Measurements from ENCODE around the gene TMEM167B. TPM values are rescaled to one million over a fixed set of nuclear protein-coding genes. Genes with fewer than 3 reads are reported as not detected.
A peak's percentile ranks its signal among the peaks of the same experiment; 100 is the strongest.

Gene TMEM167B
- total RNA-seq = 10 to 100 TPM; 13.2 to 43.6 (median 30.5) TPM

DNA sequence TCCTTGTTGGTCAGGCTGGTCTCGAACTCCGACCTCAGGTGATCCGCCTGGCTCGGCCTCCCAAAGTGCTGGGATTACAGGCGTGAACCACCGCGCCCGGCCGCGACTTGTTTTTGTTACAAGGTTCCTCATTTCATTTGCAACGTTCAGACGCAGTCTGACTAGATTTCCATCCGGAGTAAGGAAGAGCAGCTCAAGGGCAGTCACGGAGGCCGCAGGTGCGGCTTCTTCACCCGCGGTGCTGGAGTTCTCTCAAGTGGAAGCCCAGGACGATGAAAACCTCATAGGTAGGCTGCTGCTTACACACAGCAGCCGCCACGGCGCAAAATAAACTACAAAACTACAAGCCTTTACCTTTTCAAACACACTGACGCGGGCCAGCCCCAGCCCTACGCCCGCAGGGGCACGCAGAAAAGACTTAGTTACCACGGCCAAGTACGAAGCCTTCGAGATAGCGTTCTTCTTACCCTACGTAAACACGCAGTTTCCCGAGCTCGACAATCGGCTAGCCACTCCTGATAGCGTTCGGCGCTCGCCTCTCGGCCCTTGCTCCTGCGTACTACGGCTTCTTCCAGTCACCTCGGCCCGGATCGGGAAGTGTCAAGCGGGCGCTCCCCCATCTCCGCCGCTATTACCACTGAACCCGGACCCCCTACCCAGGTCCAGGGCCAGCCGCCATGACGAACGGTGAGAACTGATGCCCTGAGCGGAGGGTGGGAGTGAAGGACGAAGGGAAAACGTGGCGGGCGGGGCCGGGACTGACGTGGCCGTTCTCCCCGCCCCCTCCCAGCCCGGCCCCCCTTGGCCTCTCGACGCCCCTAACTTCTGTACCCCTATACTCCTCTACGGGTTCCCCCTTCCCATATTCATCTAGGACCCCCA is at the start of gene TMEM167B:
TSS of gene TMEM167B (plus strand) at position 569 of the 882 bp plus-strand sequence. CDS start at position 678, 109 bp downstream.
- Histone ChIP-seq H3K36me3 (peaks cover 2 to 23% (median 11%) of the 10 kb centered on the region in 4 donors), H3K4me3 (peak within 1 kb of the TSS; percentile 68 to 76 (median 74)), H3K27me3 (no peaks in the 10 kb centered on the region), H3K27ac (peak within 1 kb of the TSS; percentile 97 to 99 (median 98)), H3K9me3 (no peaks in the 10 kb centered on the region), H3K4me1 (peaks cover 15 to 50% (median 25%) of the 10 kb centered on the region in 4 donors)
- 5 to 11% methylated on average over 32 to 67 of the region's 67 CpGs for WGBS, 2 donors
- ATAC-seq (ENCODE audit: low FRiP score in 2 of 2) (peak; percentile 98), DNase-seq (peak; percentile 92 to 96)
- TF ChIP-seq, protein P1, sequence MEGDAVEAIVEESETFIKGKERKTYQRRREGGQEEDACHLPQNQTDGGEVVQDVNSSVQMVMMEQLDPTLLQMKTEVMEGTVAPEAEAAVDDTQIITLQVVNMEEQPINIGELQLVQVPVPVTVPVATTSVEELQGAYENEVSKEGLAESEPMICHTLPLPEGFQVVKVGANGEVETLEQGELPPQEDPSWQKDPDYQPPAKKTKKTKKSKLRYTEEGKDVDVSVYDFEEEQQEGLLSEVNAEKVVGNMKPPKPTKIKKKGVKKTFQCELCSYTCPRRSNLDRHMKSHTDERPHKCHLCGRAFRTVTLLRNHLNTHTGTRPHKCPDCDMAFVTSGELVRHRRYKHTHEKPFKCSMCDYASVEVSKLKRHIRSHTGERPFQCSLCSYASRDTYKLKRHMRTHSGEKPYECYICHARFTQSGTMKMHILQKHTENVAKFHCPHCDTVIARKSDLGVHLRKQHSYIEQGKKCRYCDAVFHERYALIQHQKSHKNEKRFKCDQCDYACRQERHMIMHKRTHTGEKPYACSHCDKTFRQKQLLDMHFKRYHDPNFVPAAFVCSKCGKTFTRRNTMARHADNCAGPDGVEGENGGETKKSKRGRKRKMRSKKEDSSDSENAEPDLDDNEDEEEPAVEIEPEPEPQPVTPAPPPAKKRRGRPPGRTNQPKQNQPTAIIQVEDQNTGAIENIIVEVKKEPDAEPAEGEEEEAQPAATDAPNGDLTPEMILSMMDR (IDR thresholded peaks at IDR 0.05) = peak in 1 of 6 experiments; percentile 36
- TF ChIP-seq POLR2AphosphoS5 (IDR thresholded peaks at IDR 0.05) (peak; percentile 92 to 93), EP300 (IDR thresholded peaks at IDR 0.05) (peak in 1 of 4 donors; percentile 83), POLR2A (IDR thresholded peaks at IDR 0.05) (peak; percentile 45 to 86 (median 77))

GRCh38 chr1:109040989-109041620 is 49.5 kb upstream of the TMEM167B start:
- H3K27ac ChIP-seq = peak overlapping the region; percentile 85 to 93 (median 86)
- H3K4me3 ChIP-seq = peak overlapping the region; percentile 76 to 100 (median 91)
- no peaks in the 10 kb centered on the region for H3K36me3 ChIP-seq
- H3K4me1 ChIP-seq = peaks cover 0 to 15% (median 13%) of the 10 kb centered on the region in 4 donors
- no peaks in the 10 kb centered on the region for H3K27me3 ChIP-seq
- DNase-seq (peak; percentile 23 to 85), ATAC-seq (ENCODE audit: low FRiP score in 2 of 2) (peak; percentile 53 to 64)
- WGBS, 2 donors = 0 to 2% methylated on average over 31 to 38 of the region's 44 CpGs
- TF ChIP-seq EP300 (IDR thresholded peaks at IDR 0.05) = no peak
- TF ChIP-seq POLR2A (IDR thresholded peaks at IDR 0.05) = no peak
- TF ChIP-seq, protein P1 (IDR thresholded peaks at IDR 0.05) = no peak
- no peak for TF ChIP-seq POLR2AphosphoS5 (IDR thresholded peaks at IDR 0.05)
- no peaks in the 10 kb centered on the region for H3K9me3 ChIP-seq

GRCh38 chr1:109041621-109042468 is 48.7 kb upstream of the TMEM167B start, which contains the start of gene WDR47:
TSS of gene WDR47 (minus strand) at chr1:109042102. CDS start at chr1:109023512, 18,590 bp downstream.
- H3K27me3 ChIP-seq = no peaks in the 10 kb centered on the region
- H3K27ac ChIP-seq = peak within 1 kb of the TSS; percentile 85 to 93 (median 86)
- peak within 1 kb of the TSS; percentile 76 to 100 (median 91) for H3K4me3 ChIP-seq
- ATAC-seq (ENCODE audit: low FRiP score in 2 of 2) = peak; percentile 98 to 99
- WGBS, 2 donors = 2% methylated on average over 54 of the region's 90 CpGs; no CpG with 5 or more reads in 1 of the 2 donors
- no peaks in the 10 kb centered on the region for H3K9me3 ChIP-seq
- peak; percentile 99 for DNase-seq
- H3K4me1 ChIP-seq = peaks cover 0 to 15% (median 13%) of the 10 kb centered on the region in 4 donors
- TF ChIP-seq POLR2AphosphoS5 (IDR thresholded peaks at IDR 0.05) (peak; percentile 95 to 99), POLR2A (IDR thresholded peaks at IDR 0.05) (peak in 3 of 4 donors; percentile 87 to 98 (median 91)), EP300 (IDR thresholded peaks at IDR 0.05) (peak in 1 of 4 donors; percentile 12)
- TF ChIP-seq, protein P1 (IDR thresholded peaks at IDR 0.05) = peak in 1 of 6 experiments; percentile 13
- H3K36me3 ChIP-seq = no peaks in the 10 kb centered on the region

DNA sequence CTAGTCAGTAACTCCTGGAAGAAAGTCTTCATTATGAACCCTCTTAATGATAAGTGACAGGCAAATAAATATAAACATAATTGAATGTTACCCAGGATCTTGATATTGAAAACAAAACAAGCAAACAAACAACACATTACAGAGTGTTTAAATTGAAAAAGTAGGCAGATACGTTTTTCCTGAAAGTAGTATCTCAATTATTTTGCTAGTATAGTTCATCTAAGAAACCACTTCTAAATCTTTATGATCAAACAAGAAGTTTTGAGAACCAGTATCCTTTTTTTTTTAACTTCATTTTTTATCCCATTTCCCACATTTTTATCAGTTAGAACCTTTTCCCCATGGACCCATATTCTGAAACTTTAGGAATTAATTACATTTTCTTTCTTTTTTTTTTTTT is 45.0 kb upstream of the TMEM167B start:
- no peaks in the 10 kb centered on the region for H3K9me3 ChIP-seq
- TF ChIP-seq EP300 (IDR thresholded peaks at IDR 0.05) = no peak
- no peak for TF ChIP-seq POLR2AphosphoS5 (IDR thresholded peaks at IDR 0.05)
- TF ChIP-seq POLR2A (IDR thresholded peaks at IDR 0.05) = no peak
- TF ChIP-seq, protein P1 (IDR thresholded peaks at IDR 0.05) = no peak
- no peak overlapping the region for H3K27ac ChIP-seq
- ATAC-seq (ENCODE audit: low FRiP score in 2 of 2) (no peak), DNase-seq (no peak)
- WGBS, 2 donors = 47 to 67% methylated on average over 1 of the region's 1 CpG
- peaks cover 0 to 9% (median 6%) of the 10 kb centered on the region in 4 donors for H3K4me1 ChIP-seq
- H3K36me3 ChIP-seq = no peaks in the 10 kb centered on the region
- no peaks in the 10 kb centered on the region for H3K27me3 ChIP-seq
- H3K4me3 ChIP-seq = no peak overlapping the region
